Esophagus squamous epithelium (tissue), 4 donors: ENCODE measurements around the gene TMEM214.

ENCODE experiments used
- CTCF ChIP-seq, 6 experiments: fragments of 450-650 bp in 4 of 6; fragments of 200-600 bp in 2 of 6; sonication (generic) in 2 of 6; IDR thresholded peaks; one replicate each; pipeline ENCODE4 v1.5.1; 2016 to 2019; ENCODE audit warnings: antibody characterized with exemption in 6 of 6, mild to moderate bottlenecking in 4 of 6, moderate library complexity in 4 of 6
- POLR2A ChIP-seq, 4 donors: fragments of 450-650 bp; IDR thresholded peaks; one replicate each; pipeline ENCODE4 v1.6.1; 2017; ENCODE audit warnings: antibody characterized with exemption in 4 of 4, mild to moderate bottlenecking in 4 of 4, moderate library complexity in 3 of 4

GRCh38 chr2:27060323-27060722, 27.6 kb downstream of the TMEM214 start:
- TF ChIP-seq CTCF (IDR thresholded peaks at IDR 0.05) (no peak), POLR2A (IDR thresholded peaks at IDR 0.05) (no peak)
